Left lobe of liver (tissue), 2 donors: Measurements from ENCODE around the gene MLLT3. TPM values are rescaled to one million over a fixed set of nuclear protein-coding genes. Genes with fewer than 3 reads are reported as not detected.

Experiments used
- ATAC-seq: fragments of 200-7000 bp; cut with Tn5 transposase; one replicate; pipeline ENCODE4 v1.9.1; 2020; ENCODE audit warnings: mild to moderate bottlenecking, moderate library complexity
- DNase-seq: peaks from one replicate; pipeline ENCODE4 v3.0.0-alpha.2; 2020; ENCODE audit warnings: low spot score
- total RNA-seq: library from RNA; stranded (reverse); gene quantifications from one replicate; pipeline ENCODE4 v1.2.1, GENCODE V29; 2021
- donor health status: DM: no; HTN: no; CAD: no; lungs with moderate emphysema.
- donor health status: DM: no; HTN: yes; CAD: no.

MLLT3 gene
- total RNA-seq, 1 donor from 2014 or later: 2.0 TPM

DNA sequence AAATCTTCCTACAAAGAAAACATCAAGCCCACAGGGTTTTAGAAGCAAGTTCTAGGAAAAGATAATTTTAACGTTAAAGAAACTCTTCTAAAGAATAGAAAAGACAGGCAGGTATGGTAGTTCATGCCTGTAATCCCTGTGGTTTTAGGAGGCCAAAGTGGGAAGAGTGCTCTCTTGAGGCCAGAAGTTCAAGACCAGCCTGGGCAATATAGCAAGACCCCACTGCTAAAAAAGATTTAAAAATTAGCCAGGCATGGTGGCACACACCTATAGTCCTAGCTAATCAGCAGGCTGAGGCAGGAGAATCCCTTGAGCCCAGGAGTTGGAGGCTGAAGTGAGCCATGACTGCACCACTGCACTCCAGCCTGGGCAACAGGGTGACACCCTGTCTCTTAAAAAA is 193.3 kb downstream of the MLLT3 start:
- no peak for DNase-seq
- no peak for ATAC-seq

DNA sequence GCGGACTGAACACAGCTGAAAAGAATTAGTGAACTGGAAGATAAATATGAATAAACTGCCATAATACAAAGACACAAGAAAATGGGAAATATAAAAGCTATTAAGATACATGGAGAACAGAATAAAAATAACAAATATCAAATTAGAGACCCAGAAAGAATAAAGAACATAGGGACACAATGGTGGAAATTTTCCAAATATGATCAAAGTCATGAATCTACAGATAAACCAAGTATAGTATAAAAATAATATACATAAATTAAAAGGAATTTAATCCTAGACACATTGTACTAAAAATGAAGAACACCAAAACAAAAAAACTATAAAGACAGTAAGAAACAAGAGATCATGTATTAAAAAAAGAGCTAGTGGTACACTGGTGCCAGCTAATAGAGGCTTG is 194.9 kb downstream of the MLLT3 start:
- ATAC-seq (no peak), DNase-seq (no peak)

DNA sequence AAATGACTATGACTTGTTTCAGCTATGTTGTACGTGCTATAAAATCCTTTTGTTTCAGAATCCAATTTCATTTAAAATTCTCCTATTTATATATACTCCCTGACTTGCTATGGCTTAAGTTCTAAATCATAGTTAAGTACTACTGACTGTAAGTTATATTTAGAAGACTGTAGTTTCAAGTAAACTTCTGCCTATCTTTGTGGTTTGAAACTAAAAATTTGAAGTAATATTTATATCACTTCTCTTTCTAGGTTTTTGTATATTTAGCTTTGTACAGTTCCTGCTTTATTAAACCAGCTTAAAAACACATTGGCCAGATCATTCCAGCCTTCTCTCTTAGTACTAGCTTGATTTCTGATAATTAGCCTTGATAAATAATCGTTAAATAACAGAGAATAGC is 196.3 kb downstream of the MLLT3 start:
- no peak for ATAC-seq
- DNase-seq: no peak

DNA sequence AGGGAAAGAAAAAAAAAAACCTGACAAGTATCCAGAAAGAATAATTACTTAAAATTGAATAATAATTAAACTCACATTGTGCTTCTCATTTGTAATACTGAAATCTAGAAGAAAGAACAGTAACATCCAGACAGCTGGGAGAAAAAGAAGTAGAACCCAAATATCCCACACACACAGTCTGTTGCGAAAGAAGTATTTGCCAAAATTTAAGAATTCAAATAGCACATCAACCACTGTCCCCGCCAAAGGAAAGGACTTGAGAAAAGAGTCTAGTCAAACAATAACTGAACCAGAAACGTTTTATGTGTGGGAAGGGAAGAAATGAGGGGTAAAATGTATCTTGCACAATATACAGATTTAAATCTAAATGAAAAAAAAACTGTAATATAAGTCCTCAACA is 202.8 kb downstream of the MLLT3 start:
- no peak for DNase-seq
- no peak for ATAC-seq

DNA sequence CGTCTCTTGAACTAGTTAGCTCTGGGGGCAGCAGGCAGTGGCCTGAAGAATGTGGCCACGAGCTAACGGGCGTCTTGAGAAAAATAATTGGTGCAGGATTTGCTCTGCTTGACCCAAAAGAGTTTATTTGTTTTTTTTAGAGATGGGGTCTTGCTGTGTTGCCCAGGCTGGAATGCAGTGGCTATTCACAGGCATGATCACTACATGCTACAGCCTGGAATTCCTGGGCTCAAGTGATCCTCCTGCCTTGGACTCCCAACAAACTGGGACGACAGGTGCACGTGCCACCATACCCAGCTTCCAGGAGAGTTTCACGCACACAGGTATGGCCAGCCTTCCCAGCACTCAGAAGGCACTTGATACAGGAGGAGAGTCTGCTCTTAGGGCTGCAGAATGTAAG is 203.8 kb downstream of the MLLT3 start:
- DNase-seq (no peak), ATAC-seq (no peak)

DNA sequence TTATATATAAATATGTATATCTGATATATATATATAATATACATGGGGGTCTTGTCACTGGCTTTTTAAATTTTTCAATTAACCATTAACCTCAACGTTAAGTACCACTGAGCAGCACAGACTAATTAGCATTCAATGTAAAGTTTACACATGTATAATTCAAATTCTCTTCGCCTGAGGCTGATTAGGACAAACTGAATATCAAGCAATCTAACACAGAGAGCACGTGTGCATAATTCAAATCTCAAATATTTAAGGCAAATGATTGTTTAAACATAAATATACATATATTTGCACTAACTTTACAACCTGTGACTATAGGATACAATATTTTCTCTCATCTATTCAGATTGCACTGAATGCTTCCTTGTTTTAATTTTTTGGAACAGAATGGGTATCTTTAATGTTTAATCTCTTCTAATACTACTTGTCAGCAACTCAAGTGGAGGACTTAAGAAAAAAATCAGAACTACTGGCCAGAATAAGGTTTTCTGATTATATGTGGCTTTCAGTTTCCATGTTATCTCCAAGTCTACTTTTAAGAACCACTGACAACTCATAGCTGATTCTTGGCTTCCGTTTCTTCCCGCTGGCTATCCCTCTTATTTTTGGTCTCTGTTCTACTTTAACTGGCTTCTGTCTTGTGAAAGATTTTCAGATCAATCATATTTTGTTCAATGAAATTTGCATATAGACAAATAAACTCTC is 204.8 kb downstream of the MLLT3 start:
- DNase-seq (no peak), ATAC-seq (no peak)

DNA sequence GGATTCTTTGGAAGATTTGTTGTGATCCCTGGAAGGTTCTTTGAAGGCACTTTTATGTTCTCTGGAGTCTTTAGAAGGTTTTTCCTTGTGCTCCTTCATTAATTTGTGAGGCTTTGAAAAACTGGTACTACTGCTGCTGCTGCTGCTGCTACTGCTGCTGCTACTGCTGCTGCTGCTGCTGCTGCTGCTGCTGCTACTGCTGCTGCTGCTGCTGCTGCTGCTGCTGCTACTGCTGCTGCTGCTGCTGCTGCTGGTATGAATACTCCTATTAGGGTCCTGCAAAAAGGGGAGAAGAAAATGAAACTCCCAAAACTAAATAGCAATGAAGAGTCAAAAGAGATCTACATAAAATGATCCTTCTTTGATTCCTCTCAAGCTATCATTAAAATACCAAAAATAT is 208.1 kb downstream of the MLLT3 start:
- ATAC-seq (no peak), DNase-seq (no peak)

DNA sequence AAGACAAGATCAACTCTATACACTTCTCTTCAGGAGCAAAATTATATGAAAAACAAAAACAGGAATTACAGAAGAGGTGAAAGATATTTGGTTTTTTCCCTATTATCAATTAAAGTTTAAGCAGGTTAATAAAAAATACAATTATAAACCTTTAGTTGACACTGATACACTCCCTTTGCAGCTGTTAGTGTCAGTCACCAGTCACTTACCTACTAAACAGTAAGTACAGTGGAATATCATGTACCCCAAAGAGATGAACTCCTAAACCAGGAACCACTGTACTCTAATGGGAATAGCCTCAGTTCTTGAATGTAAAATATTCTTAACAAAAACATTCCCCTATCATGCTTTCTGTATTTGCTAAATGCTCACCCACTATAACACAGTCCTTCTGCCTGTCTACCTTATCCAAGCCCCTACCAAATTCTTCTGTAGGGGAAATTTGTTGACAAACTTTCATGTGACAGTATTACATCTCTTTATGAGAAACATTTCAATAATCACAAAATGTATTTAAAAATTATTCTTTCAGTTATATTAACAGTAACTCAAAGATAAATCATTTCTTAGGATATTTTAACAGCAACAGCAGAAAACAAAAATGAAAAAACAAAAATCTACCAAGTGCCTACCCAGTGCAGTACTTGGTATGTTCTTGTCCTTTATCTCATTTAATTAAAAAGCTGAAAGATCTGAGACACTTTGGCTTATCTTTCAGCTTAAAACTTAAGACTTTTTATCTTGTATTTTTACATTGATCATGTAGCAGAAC is 212.8 kb downstream of the MLLT3 start:
- DNase-seq: no peak
- no peak for ATAC-seq

DNA sequence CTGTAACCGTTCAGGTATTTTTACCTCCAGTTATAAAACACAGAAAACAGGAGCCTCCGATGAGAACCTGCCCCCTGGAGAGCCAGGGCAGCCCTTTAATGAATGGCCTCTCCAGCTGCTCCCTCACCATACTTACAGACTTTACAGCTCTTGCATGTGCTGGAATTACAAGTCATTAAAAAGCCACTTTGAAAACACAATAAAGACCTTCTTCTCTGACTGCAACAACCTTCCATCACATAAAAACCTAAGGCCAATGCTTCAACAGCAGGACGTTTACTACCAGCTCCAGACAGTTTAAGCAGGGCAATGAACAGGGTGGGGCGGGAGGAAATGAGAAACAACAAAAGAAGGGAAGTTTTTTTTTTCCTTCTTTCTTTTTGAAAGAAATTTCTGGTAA is 213.8 kb downstream of the MLLT3 start:
- ATAC-seq: no peak
- DNase-seq: no peak

DNA sequence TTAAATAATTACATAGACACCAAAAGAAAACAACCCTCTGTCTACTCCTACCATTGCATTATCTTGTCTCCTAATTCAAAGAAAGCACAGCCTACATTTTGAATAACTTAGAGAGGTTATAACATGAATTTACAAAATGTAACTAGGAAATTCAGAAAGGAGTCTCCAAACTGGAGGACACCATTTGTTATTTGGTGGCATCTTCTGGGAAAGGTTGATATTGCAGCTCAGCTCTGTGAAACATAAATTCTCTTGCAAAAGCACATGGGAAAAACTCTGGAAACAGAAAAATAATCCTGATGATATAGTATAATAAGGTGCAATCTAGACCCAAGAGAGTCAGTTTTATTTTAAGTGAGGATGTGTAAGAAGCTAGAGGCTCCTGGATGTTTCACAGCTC is 215.3 kb downstream of the MLLT3 start:
- ATAC-seq: peak; percentile 38

DNA sequence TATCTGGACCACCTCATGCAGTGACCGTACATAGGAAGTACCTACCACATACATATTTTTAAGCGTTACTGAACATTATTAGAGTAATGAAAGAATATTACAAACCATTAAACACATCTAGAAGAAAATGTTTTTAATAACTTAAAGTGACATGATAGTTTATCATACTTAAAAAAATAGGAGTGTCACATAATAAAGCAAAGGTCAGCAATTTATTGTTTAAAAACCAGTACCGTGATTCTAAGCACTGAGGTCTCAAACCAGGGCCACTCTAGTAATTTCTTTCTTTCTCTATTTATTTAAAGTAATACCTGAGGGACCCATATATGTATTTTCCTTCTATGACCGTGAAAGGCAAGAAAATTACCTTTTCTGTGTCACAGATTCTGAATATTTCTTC is 216.0 kb downstream of the MLLT3 start:
- ATAC-seq (no peak), DNase-seq (no peak)

More for the DNA sequence above, 215.3 kb downstream of the MLLT3 start:
- no peak for DNase-seq

DNA sequence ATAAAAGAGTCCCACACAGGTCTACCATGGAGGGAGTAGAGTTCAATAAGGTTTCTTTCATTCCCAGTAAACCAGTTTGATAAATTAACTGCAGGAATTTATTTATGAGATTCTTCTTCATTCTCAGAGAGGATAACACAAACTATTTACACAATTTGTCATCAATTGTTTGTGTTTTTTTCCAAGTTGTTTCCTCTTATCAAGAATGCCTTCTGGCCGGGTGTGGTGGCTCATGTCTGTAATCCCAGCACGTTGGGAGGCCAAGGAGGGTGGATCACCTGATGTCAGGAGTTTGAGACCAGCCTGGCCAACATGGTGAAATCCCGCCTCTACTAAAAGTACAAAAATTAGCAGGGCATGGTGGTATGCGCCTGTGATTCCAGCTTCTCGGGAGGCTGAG is 216.7 kb downstream of the MLLT3 start:
- DNase-seq (no peak), ATAC-seq (no peak)

DNA sequence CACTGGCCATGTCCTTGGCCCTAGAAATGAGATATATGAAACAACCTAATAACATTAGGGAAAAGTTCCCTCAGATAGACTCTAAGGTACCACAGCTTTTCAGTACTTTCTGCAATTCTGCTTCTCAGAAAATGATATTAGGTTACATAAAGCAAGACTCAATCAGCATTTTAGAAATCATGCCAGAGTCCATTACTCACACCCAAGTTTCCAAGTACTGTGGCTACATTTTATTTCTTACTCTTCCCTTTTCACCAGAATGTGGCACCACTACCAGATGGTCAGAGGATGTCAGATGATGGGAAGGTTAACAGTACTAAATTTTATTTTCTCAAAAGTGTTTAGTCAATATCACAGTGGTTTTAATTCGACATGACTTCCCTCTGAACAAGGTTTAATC is 217.2 kb downstream of the MLLT3 start:
- ATAC-seq (no peak), DNase-seq (no peak)

DNA sequence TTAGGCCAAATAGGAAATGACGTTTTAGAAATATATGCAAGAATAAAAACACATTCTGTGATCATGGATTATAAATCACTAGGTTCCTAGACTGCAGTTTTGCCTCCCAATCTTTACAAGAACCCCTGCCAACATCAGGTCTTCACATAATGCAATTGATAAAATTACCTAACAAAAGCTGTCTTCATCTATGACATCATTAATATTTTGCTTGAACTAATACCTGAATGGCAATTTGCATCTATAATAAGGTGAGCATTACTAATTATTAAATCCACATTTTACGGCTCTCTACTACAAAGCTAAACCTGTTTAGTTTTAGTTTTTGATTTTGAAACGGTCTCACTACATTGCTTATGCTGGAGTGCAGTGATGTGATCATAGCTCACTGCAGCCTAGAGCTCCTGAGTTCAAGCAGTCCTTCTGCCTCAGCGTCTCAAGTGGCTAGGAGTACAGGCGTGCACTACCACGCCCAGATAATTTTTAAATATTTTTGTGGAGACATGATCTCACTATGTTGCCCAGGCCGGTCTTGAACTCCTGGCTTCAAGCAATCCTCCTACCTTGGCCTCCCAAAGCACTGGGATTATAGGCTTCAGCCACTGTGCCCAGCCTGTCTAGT is 218.0 kb downstream of the MLLT3 start:
- DNase-seq (no peak), ATAC-seq (no peak)

DNA sequence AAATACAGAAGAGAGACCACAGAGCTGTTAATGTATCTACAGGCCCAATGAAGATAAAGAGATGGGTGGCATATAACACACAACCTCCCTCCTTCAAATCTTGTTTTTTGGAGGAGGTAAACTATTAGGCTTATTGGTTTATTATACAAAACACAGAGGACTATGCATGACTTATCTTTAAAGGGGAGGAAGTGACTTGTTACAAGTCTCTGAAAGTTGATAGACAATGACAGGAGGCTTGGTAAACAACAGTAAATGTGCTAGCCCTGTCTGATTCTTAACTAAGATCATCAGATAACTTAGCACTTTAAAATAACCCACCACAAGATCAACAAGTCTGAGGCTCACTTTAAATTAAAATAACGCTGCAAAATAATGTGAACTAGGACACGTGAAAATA is 219.0 kb downstream of the MLLT3 start:
- no peak for ATAC-seq
- no peak for DNase-seq

DNA sequence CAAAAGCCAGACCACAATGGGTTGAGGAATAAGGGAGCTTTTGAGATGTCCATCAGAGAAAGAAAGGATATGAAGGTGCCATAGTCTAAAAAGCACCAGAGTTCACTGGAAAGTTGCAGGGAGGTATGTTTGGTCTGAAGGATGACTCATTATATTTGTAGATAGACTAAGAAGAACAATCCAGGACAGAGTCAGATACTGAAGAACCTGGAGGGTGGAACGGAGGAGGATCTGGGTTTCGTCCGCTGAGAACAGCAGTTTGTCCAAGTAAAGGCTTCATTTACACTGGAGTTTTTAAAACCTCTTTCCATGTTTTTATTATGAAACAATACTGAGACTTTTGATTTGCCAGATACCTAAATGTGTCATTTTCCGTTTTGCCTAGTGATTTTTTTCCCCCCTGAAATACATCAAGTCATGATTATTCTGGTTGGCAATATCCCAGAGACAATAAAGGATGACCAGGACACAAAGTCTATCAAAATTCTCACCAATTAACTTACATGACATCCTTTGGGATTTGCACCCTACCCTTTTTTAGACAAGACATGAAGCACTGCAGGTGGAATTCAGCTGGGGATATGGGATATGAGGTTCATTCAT is 219.9 kb downstream of the MLLT3 start:
- DNase-seq (no peak), ATAC-seq (no peak)

DNA sequence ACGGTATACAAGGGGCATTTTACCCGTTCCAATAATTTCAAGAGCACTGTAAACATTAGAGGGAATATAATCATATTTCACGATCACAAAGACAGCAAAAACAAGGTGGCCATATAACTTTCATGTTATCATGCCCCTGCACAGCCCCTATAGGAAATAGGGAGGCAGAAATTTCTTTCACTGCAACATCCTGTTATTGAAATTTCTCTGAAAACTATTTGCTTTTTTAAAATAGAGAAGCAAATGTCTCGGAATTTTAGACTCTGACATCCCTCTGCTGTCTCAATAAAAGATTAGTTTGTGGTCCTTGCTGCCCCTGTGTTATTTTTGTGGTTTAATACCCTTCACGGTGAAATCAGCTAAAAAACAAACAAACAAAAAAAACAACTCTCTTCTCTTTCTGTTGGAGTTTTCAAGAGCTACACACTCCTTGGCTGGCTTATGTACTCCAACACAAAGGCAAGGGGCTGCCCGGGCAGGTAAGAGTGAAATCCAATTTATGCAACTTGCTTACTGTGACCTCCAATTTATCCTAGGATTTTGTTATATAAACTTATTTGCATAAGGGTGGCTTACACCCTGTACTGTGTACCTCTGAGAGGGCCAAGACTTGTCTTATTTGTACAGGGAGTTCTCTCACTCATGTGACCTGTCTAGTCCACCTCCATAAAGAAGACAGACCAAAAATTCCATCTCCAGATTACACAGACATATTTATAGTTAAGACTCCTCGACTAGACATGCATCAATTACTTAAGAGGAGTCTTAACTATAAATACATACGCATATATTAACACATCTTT is 223.6 kb downstream of the MLLT3 start:
- ATAC-seq: peak; percentile 57

DNA sequence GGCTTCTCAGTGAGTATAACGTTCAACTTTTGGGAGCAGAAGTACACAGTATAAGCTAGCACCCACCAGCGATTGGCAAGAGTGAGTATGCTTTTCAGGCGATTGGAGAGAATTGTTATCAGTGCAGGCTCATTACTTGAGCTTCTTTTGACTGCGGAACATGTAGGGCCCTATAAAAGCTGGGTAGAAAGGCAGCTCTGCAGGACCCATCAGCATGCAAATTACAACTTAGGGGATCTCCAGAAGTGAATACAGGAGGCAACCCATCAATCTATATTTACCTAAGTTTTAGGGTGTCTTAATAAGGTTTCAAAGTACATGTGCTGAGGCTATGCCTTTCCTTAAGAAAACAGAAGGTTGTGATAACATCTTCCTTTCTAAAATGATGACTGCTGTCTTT is 225.0 kb downstream of the MLLT3 start:
- ATAC-seq (no peak), DNase-seq (no peak)

More for the DNA sequence above, 223.6 kb downstream of the MLLT3 start:
- no peak for DNase-seq

DNA sequence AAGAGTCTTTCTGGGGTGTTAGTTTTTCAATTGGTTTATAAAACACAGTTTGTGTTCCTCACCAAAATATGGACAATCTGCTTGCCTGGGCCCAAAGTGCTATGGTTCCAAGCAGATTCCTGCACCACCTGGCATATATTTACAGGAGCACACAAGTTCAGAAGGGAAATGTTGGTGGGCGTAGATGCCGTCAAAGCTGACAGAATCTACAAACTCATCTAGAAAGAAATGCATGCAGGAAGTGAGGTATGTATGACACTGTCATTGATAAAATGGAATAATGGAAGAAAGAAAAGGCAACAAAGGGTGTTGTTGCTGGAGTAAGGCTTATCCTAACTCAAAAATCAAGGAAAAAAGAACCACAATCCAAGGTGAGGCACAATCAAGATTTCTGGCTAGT is 225.8 kb downstream of the MLLT3 start:
- no peak for ATAC-seq
- DNase-seq: no peak

DNA sequence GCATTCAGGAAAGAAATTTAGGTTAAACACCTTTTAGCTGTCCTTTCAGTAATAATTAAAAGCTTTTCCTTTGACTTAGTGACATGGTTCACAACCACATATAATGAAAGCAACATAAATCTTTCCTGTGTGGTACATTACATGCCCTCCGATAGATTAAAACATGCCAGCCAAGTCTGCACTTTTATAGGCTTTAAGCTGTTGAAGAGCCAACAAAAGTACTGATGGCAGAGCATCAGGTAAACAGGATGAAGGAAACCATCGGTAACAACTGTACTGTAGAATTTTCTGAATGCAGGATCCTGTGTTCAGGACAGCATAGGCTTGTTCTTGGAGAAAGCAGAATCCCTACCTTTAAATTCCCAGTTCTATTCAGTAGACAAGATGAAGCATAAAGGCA is 226.6 kb downstream of the MLLT3 start:
- no peak for ATAC-seq
- no peak for DNase-seq

DNA sequence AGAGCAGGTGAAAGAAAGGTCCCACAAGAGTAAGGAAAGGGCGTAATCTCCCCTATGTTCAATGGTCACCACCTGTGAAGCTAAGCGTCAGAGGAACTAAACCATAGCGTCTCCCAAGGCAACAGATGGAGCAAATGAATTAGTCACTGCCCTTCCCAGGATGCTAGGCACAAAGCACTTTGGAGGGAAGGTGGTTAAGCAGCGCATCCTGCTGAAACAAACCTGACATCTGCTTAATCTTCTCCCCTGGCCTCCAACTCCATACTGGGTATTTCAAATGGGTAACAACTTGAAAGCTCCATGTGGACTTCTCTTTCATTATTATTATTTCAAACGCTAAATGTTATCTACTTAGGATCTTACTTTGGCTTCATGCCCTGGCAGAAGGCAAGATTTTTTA is 227.3 kb downstream of the MLLT3 start:
- DNase-seq (no peak), ATAC-seq (no peak)
